Left lung (tissue), 10 donors: ENCODE results near the gene CAMTA2. TPM values are rescaled to one million over a fixed set of nuclear protein-coding genes. Genes with fewer than 3 reads are reported as not detected.
A peak's percentile ranks its signal among the peaks of the same experiment; 100 is the strongest.

Source experiments
- ATAC-seq: fragments of 200-7000 bp; cut with Tn5 transposase; one replicate; pipeline ENCODE4 v1.9.1; 2020; ENCODE audit warnings: moderate library complexity
- DNase-seq, 4 donors: peaks; one replicate each; pipeline ENCODE4 v3.0.0-alpha.2; 2013 to 2020
- H3K27ac ChIP-seq, 2 donors: fragments of 200-600 bp; sonication (generic) in 1 of 2; one replicate each; pipeline versions ENCODE4 v1.5.0 to v1.8.0; 2020 to 2021
- H3K27me3 ChIP-seq, 2 donors: fragments of 200-600 bp; sonication (generic) in 1 of 2; one replicate each; pipeline versions ENCODE4 v1.5.0 to v1.8.0; 2020 to 2021
- H3K36me3 ChIP-seq, 2 donors: fragments of 200-600 bp; sonication (generic) in 1 of 2; one replicate each; pipeline versions ENCODE4 v1.5.0 to v1.8.0; 2020 to 2021
- H3K4me1 ChIP-seq, 2 donors: fragments of 200-600 bp; one replicate each; pipeline ENCODE4 v1.8.0; 2021
- H3K4me3 ChIP-seq, 2 donors: fragments of 200-600 bp; sonication (generic) in 1 of 2; one replicate each; pipeline versions ENCODE4 v1.5.0 to v1.8.0; 2020 to 2021; ENCODE audit warnings: mild to moderate bottlenecking in 1 of 2
- H3K9me3 ChIP-seq, 2 donors: fragments of 200-600 bp; sonication (generic) in 1 of 2; one replicate each; pipeline versions ENCODE4 v1.5.0 to v1.8.0; 2020 to 2021
- CTCF ChIP-seq, 2 donors: fragments of 200-600 bp; sonication (generic) in 1 of 2; IDR thresholded peaks; one replicate each; pipeline versions ENCODE4 v1.5.0 to v1.8.0; 2021; ENCODE audit warnings: antibody characterized with exemption in 2 of 2
- intact Hi-C, 2 donors: fragments of 100-400 bp; cut with DNase I; formaldehyde crosslinking; loops; one replicate each; pipeline versions ENCODE4 v1.11.2 to v1.14.2; 2022
- polyA plus RNA-seq, 6 donors: library from polyadenylated mRNA; unstranded; fragments of 120-200 nt; gene quantifications; one replicate each; pipeline ENCODE4 v1.2.1, GENCODE V29; 2013; ENCODE audit not compliant: insufficient read length in 6 of 6
- total RNA-seq, 2 donors: library from RNA; stranded (reverse); fragmentation: NEBNext Ultra II Directional; extraction: Animal tissue kit (Norgen Biotek cat#: 25700); gene quantifications; one replicate each; pipeline ENCODE4 v1.2.1, GENCODE V29; 2021
- donor health status: DM: no; HTN: yes; CAD: no.
- donor health status: DM: no; HTN: no; CAD: no.

The CAMTA2 gene
- total and polyA plus RNA-seq, 8 donors = 28.6 to 64.9 (median 34.6) TPM

DNA sequence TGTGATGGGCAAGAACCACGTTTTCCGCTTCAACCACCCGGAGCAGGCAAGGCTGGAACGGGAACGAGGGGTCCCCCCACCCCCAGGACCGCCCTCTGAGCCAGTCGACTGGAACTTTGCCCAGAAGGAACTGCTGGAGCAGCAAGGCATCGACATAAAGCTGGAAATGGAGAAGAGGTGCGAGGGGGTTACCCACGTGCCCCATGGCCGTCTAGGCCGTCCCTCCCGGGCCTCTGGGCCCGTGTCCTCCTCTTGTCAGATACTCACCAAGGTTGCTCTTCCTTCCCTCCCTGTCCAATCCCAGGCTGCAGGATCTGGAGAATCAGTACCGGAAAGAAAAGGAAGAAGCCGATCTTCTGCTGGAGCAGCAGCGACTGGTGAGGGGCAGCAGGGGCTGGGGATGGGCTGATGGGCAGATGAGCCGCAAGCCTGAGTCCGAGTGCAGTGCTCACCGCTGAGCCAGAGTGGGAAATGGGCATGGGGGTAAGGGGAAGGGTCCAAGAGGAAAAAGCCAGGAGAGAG is 33.1 kb upstream of the CAMTA2 start:
- intact Hi-C loops = no loop called here
- peaks cover 0 to 89% of the 10 kb centered on the region in 2 donors for H3K36me3 ChIP-seq
- no peak for TF ChIP-seq CTCF (IDR thresholded peaks at IDR 0.05)
- no peak for DNase-seq
- H3K9me3 ChIP-seq = no peaks in the 10 kb centered on the region
- H3K4me3 ChIP-seq = no peak overlapping the region
- no peaks in the 10 kb centered on the region for H3K4me1 ChIP-seq
- H3K27ac ChIP-seq = no peak overlapping the region
- H3K27me3 ChIP-seq = no peaks in the 10 kb centered on the region
- ATAC-seq = no peak

GRCh38 chr17:5019475-5019956 is 32.0 kb upstream of the CAMTA2 start:
- Histone ChIP-seq H3K9me3 (no peaks in the 10 kb centered on the region), H3K36me3 (peaks cover 0 to 100% of the 10 kb centered on the region in 2 donors), H3K27me3 (no peaks in the 10 kb centered on the region), H3K27ac (no peak overlapping the region), H3K4me3 (no peak overlapping the region), H3K4me1 (no peaks in the 10 kb centered on the region)
- DNase-seq (no peak), ATAC-seq (no peak)
- intact Hi-C loops = no loop called here
- TF ChIP-seq CTCF (IDR thresholded peaks at IDR 0.05) = no peak

GRCh38 chr17:5014357-5014756 is 26.9 kb upstream of the CAMTA2 start:
- no peak for ATAC-seq
- Histone ChIP-seq H3K4me1 (no peaks in the 10 kb centered on the region), H3K4me3 (no peak overlapping the region), H3K27me3 (no peaks in the 10 kb centered on the region), H3K9me3 (no peaks in the 10 kb centered on the region), H3K36me3 (peaks cover 0 to 97% of the 10 kb centered on the region in 2 donors), H3K27ac (no peak overlapping the region)
- intact Hi-C loops = no loop called here
- no peak for TF ChIP-seq CTCF (IDR thresholded peaks at IDR 0.05)
- no peak for DNase-seq

GRCh38 chr17:5011928-5012327 is 24.5 kb upstream of the CAMTA2 start:
- DNase-seq (no peak), ATAC-seq (peak; percentile 12)
- H3K9me3 ChIP-seq = no peaks in the 10 kb centered on the region
- TF ChIP-seq CTCF (IDR thresholded peaks at IDR 0.05) = no peak
- no peaks in the 10 kb centered on the region for H3K27me3 ChIP-seq
- peaks cover 5 to 96% of the 10 kb centered on the region in 2 donors for H3K36me3 ChIP-seq
- H3K4me1 ChIP-seq = no peaks in the 10 kb centered on the region
- H3K27ac ChIP-seq = no peak overlapping the region
- intact Hi-C loops = no loop called here
- H3K4me3 ChIP-seq = no peak overlapping the region

DNA sequence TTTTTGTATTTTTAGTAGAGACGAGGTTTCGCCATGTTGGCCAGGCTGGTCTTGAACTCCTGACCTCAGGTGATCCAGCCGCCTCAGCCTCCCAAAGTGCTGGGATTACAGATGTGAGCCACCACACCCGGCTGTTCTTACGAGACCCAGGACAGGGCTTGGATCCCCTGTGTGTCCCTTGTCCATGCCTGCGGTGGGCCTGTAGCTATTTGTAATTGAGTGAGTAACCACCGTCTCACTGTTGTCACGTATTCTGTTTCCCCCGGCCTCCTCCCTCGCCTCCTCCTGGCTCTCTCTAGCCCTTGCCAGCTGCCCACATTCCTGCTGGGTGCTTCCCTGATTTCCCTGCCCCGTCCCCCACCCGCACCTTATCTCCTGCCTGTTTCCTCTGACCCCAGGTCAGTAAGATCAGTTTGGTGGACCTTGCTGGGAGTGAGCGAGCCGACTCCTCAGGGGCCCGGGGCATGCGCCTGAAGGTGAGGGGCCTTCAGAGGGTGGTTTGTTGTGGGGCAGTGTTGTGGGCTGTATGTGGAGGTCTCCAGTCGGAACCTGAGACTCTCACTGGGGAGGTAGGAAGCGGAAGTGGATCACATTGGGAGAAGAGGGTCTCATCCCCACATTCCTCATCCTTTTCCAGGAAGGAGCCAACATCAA is 15.9 kb upstream of the CAMTA2 start:
- no peak overlapping the region for H3K27ac ChIP-seq
- TF ChIP-seq CTCF (IDR thresholded peaks at IDR 0.05) = no peak
- peaks cover 9 to 25% of the 10 kb centered on the region in 2 donors for H3K4me1 ChIP-seq
- DNase-seq (no peak), ATAC-seq (no peak)
- no peaks in the 10 kb centered on the region for H3K27me3 ChIP-seq
- H3K9me3 ChIP-seq = no peaks in the 10 kb centered on the region
- H3K36me3 ChIP-seq = peaks cover 5 to 77% of the 10 kb centered on the region in 2 donors
- intact Hi-C loops = no loop called here
- no peak overlapping the region for H3K4me3 ChIP-seq
